PC-9 (cell line): ENCODE data around the gene SLC16A8. TPM values are rescaled to one million over a fixed set of nuclear protein-coding genes. Genes with fewer than 3 reads are reported as not detected.

Source experiments
- BruUV-seq: library from RNA; stranded (reverse); fragments of 400-500 nt; replicated peaks from 2 replicates; lab custom pipeline; 2021; lab: Mats Ljungman, UMichigan
- CTCF ChIA-PET: fragments of 300-600 bp; sonication (Branson Sonifier 250); formaldehyde crosslinking; loops from one replicate; lab custom pipeline; 2022; ENCODE audit warnings: antibody characterized with exemption; lab: Charles Lee
- POLR2A ChIA-PET: fragments of 300-600 bp; sonication (Branson Sonifier 250); formaldehyde crosslinking; loops from one replicate; lab custom pipeline; 2022; ENCODE audit warnings: antibody characterized with exemption; ENCODE audit not compliant: unreplicated experiment; lab: Charles Lee
- DNase-seq, 2 experiments: peaks; one replicate each; pipeline versions ENCODE4 v3.0.0 to v3.0.0-alpha.2; 2015 to 2022; ENCODE audit warnings: mixed read lengths in 1 of 2
- H2AFZ ChIP-seq: fragments of 200-600 bp; sonication (generic); 2 replicates; pipeline ENCODE4 v1.8.1; 2017; ENCODE audit warnings: antibody characterized with exemption
- H3F3A ChIP-seq: fragments of 200-600 bp; sonication (generic); 2 replicates; pipeline ENCODE4 v1.8.1; 2017; ENCODE audit warnings: antibody characterized with exemption, mild to moderate bottlenecking, low read depth; ENCODE audit not compliant: insufficient read depth
- H3K27ac ChIP-seq: fragments of 200-600 bp; sonication (generic); 2 replicates; pipeline ENCODE4 v1.6.1; 2016; ENCODE audit warnings: mixed run types
- H3K27me3 ChIP-seq: fragments of 200-600 bp; sonication (generic); 2 replicates; pipeline ENCODE4 v1.6.1; 2016; ENCODE audit warnings: low read depth, mixed run types; ENCODE audit not compliant: insufficient read depth
- H3K36me3 ChIP-seq: fragments of 200-600 bp; sonication (generic); 2 replicates; pipeline ENCODE4 v1.6.1; 2016; ENCODE audit warnings: low read depth, mixed run types
- H3K4me1 ChIP-seq: fragments of 200-600 bp; sonication (generic); replicated peaks from 2 replicates; pipeline ENCODE4 v1.6.1; 2016; ENCODE audit warnings: mixed run types; ENCODE audit not compliant: insufficient read depth
- H3K4me2 ChIP-seq: fragments of 200-600 bp; sonication (generic); 2 replicates; pipeline ENCODE4 v1.6.1; 2017; ENCODE audit warnings: mixed run types
- H3K4me3 ChIP-seq: fragments of 200-600 bp; sonication (generic); 2 replicates; pipeline ENCODE4 v1.6.1; 2016; ENCODE audit warnings: mixed run types
- H3K79me2 ChIP-seq: fragments of 200-600 bp; sonication (generic); 2 replicates; pipeline ENCODE4 v1.6.1; 2017; ENCODE audit warnings: low read depth, mixed run types
- H3K9me2 ChIP-seq: fragments of 200-600 bp; sonication (generic); 2 replicates; pipeline ENCODE4 v1.8.1; 2017; ENCODE audit warnings: mild to moderate bottlenecking; ENCODE audit not compliant: insufficient read depth
- H3K9me3 ChIP-seq: fragments of 200-600 bp; sonication (generic); 2 replicates; pipeline ENCODE4 v1.8.1; 2016; ENCODE audit warnings: low read depth; ENCODE audit not compliant: insufficient read depth
- H4K20me1 ChIP-seq: fragments of 200-600 bp; sonication (generic); 2 replicates; pipeline ENCODE4 v1.8.1; 2017; ENCODE audit not compliant: insufficient read depth
- EZH2 ChIP-seq: fragments of 200-600 bp; sonication (generic); IDR thresholded peaks from 2 replicates; pipeline ENCODE4 v1.8.0; 2017; ENCODE audit warnings: antibody characterized with exemption, low read depth
- intact Hi-C: fragments of 100-400 bp; cut with micrococcal nuclease; formaldehyde crosslinking; loops from one replicate; pipeline ENCODE4 v1.10.0; 2022; ENCODE audit not compliant: unreplicated experiment
- total RNA-seq: library from RNA; stranded (reverse); gene quantifications from 2 replicates; pipeline ENCODE4 v1.2.3, GENCODE V29; 2021
- TF ChIP-seq, protein P1 (sequence below): fragments of 200-600 bp; sonication (generic); conservative IDR thresholded peaks from 2 replicates; pipeline ENCODE4 v1.6.1; 2017; ENCODE audit warnings: mixed run types, antibody characterized with exemption, mild to moderate bottlenecking, moderate library complexity

SLC16A8 gene
- total RNA-seq, 1 experiment from 2014 or later: not detected

DNA sequence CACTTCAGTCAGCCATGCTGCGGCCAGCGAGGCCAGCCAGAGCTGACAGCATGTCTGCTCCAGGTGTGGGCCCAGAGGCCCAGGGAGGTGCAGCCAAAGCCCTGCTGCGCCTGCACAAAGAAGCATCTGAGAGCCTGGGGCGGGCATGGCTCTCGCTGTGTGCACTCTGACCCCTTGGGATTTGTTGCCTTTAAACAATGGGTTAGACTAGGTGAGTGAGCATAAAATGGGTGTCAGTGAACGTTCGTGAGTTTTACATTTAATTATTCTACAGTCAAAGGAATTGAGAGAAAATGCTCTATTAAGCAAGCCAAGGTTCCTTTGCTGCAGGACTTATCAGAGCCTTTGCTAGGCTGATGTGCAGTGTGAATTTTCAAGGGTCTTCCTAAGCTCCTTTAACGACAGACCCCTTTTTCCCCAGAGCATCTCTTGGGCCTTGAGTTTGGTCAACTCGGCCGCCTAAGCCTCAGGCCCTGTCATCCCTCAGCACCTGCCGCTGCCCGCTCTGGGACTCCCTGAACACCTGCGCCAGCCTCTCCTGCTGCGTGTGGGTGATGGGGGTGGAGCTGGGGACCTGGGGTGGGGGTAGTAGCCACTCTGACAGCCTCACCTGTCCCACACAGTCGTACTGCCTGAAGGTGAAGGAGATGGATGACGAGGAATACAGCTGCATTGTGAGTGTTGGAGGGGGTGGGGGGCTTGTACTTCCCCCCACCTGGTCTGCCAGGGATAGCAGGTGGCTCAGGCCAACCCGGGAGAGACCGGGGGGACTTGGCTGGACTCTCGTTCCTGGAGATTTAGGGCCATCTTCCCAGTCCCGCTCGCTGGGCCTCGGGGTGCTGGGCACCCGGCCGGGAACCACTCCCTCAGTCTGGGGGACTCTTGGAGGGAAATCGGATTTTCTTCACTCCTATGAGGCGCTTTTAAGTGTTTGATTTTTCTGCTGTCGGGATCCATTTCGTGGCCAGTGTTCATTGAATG lies 10.5 kb downstream of the SLC16A8 start:
- H3K9me3 ChIP-seq: no peaks in the 10 kb centered on the region
- peaks cover 4% of the 10 kb centered on the region; the same call in 1 of the 2 replicates for H3F3A ChIP-seq
- peaks cover 8% of the 10 kb centered on the region for H3K36me3 ChIP-seq
- no peaks in the 10 kb centered on the region for H3K79me2 ChIP-seq
- ChIA-PET CTCF (no interaction called here), POLR2A (no interaction called here)
- H2AFZ ChIP-seq: no peak overlapping the region
- no peak overlapping the region for H3K27ac ChIP-seq
- H3K9me2 ChIP-seq: no peaks in the 10 kb centered on the region
- no peak overlapping the region for H3K4me2 ChIP-seq
- H3K27me3 ChIP-seq: no peaks in the 10 kb centered on the region
- H3K4me3 ChIP-seq: no peak overlapping the region
- H4K20me1 ChIP-seq: no peaks in the 10 kb centered on the region; the same call in 1 of the 2 replicates
- no TSS peak for BruUV-seq
- H3K4me1 ChIP-seq: no peaks in the 10 kb centered on the region
- intact Hi-C loops: no loop called here
- TF ChIP-seq EZH2: no peak
- TF ChIP-seq, protein P1, sequence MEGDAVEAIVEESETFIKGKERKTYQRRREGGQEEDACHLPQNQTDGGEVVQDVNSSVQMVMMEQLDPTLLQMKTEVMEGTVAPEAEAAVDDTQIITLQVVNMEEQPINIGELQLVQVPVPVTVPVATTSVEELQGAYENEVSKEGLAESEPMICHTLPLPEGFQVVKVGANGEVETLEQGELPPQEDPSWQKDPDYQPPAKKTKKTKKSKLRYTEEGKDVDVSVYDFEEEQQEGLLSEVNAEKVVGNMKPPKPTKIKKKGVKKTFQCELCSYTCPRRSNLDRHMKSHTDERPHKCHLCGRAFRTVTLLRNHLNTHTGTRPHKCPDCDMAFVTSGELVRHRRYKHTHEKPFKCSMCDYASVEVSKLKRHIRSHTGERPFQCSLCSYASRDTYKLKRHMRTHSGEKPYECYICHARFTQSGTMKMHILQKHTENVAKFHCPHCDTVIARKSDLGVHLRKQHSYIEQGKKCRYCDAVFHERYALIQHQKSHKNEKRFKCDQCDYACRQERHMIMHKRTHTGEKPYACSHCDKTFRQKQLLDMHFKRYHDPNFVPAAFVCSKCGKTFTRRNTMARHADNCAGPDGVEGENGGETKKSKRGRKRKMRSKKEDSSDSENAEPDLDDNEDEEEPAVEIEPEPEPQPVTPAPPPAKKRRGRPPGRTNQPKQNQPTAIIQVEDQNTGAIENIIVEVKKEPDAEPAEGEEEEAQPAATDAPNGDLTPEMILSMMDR: no peak
- DNase-seq: no peak

DNA sequence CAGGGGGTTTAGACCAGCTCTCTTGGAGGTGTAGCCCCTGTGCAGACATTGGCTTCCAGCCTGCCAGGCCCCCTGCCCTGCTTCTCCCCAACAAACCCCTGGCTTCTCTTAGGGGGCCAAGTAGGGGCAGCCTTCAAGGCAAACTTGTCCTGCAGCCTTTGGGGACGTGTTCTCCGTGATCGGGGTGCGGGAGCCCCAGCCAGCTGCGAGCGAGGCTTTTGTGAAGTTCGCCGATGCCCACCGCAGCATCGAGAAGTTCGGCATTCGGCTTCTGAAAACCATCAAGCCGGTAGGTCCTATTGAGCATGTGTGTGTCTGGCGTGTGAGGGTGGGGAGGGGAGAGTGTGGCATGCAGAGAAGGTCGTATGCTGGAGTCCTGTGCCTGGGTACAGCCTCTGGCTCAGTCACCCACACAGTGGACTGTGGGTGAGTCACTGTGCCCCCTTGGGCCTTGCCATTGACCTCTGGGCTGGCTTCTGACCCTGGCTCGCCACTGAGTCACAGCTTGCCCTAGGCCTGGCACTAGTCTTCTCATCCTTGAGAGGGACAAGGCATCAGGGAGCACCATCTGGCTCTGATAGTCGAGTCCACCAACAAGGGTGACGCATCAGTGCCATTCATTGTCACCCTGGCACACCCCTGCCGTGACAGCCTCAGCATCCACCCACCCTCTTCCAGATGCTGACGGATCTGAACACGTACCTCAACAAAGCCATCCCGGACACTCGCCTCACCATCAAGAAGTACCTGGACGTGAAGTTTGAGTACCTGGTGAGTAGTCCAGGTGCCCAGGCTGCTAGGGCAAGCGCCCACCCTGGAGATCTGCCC lies 11.4 kb downstream of the SLC16A8 start:
- H4K20me1 ChIP-seq: no peaks in the 10 kb centered on the region; the same call in 1 of the 2 replicates
- no peak for DNase-seq
- no peaks in the 10 kb centered on the region for H3K27me3 ChIP-seq
- POLR2A ChIA-PET: no interaction called here
- TF ChIP-seq, protein P1: no peak
- TF ChIP-seq EZH2: no peak
- no peaks in the 10 kb centered on the region for H3K9me3 ChIP-seq
- H3K36me3 ChIP-seq: peaks cover 8% of the 10 kb centered on the region
- H3K4me3 ChIP-seq: no peak overlapping the region
- H3K4me2 ChIP-seq: no peak overlapping the region
- H3K4me1 ChIP-seq: no peaks in the 10 kb centered on the region
- intact Hi-C loops: no loop called here
- no peaks in the 10 kb centered on the region for H3K79me2 ChIP-seq
- H3F3A ChIP-seq: peaks cover 4% of the 10 kb centered on the region; the same call in 1 of the 2 replicates
- BruUV-seq: no TSS peak
- no peaks in the 10 kb centered on the region for H3K9me2 ChIP-seq
- CTCF ChIA-PET: no interaction called here
- H2AFZ ChIP-seq: no peak overlapping the region
- no peak overlapping the region for H3K27ac ChIP-seq
